WTC11 (cell line): Measurements from ENCODE around the gene NBEA. TPM values are rescaled to one million over a fixed set of nuclear protein-coding genes. Genes with fewer than 3 reads are reported as not detected.

Experiments
- ATAC-seq: fragments of 200-7000 bp; cut with Tn5 transposase; 2 replicates; pipeline ENCODE4 v1.10.0; 2021; ENCODE audit warnings: mild to moderate bottlenecking, moderate library complexity
- CTCF ChIA-PET: fragments of 300-600 bp; sonication (Branson Sonifier 250); formaldehyde crosslinking; loops from one replicate; lab custom pipeline; 2021; ENCODE audit warnings: antibody characterized with exemption; lab: Charles Lee
- POLR2A ChIA-PET: fragments of 350-600 bp; sonication (Branson Sonifier 250); formaldehyde crosslinking; loops from one replicate; lab custom pipeline; 2021; ENCODE audit warnings: antibody characterized with exemption; lab: Charles Lee
- DNase-seq: peaks from one replicate; pipeline ENCODE4 v3.0.0; 2021; ENCODE audit warnings: low spot score
- H3K27ac Mint-ChIP-seq: 2 replicates; pipeline ENCODE4 v1.8.0; 2021; ENCODE audit warnings: mixed read lengths
- H3K27me3 Mint-ChIP-seq: 2 replicates; pipeline ENCODE4 v1.8.0; 2021; ENCODE audit warnings: low read depth, mild to moderate bottlenecking, moderate library complexity, mixed read lengths
- H3K36me3 Mint-ChIP-seq: 2 replicates; pipeline ENCODE4 v1.8.0; 2021; ENCODE audit warnings: mixed read lengths
- H3K4me1 Mint-ChIP-seq: 2 replicates; pipeline ENCODE4 v1.8.0; 2022; ENCODE audit warnings: mixed read lengths
- H3K4me3 Mint-ChIP-seq: 2 replicates; pipeline ENCODE4 v1.8.0; 2021; ENCODE audit warnings: mild to moderate bottlenecking, moderate library complexity, mixed read lengths
- H3K9me3 Mint-ChIP-seq: 2 replicates; pipeline ENCODE4 v1.8.0; 2021; ENCODE audit warnings: mixed read lengths
- ATF1 ChIP-seq: sonication (generic); formaldehyde crosslinking; IDR thresholded peaks from 2 replicates; pipeline ENCODE4 v1.8.1; 2023; ENCODE audit warnings: mild to moderate bottlenecking, moderate library complexity, missing genetic modification reagents
- ATF2 ChIP-seq: sonication (generic); formaldehyde crosslinking; IDR thresholded peaks from 2 replicates; pipeline ENCODE4 v1.8.1; 2022; ENCODE audit warnings: low read depth, missing genetic modification reagents, borderline replicate concordance
- HMGXB4 ChIP-seq: sonication (generic); formaldehyde crosslinking; IDR thresholded peaks from 2 replicates; pipeline ENCODE4 v1.8.1; 2023; ENCODE audit warnings: mild to moderate bottlenecking, moderate library complexity, missing genetic modification reagents
- IRF1 ChIP-seq: sonication (generic); formaldehyde crosslinking; IDR thresholded peaks from 2 replicates; pipeline ENCODE4 v1.8.0; 2023; ENCODE audit warnings: missing genetic modification reagents
- MYBL2 ChIP-seq: sonication (generic); formaldehyde crosslinking; IDR thresholded peaks from 2 replicates; pipeline ENCODE4 v1.8.1; 2023; ENCODE audit warnings: mild to moderate bottlenecking, moderate library complexity, missing genetic modification reagents
- NFATC4 ChIP-seq: fragments of 250-450 bp; sonication (Bioruptor Pico); IDR thresholded peaks from 2 replicates; pipeline ENCODE4 v1.9.0; 2021; ENCODE audit warnings: mild to moderate bottlenecking
- OVOL2 ChIP-seq: fragments of 250-450 bp; sonication (Bioruptor Pico); IDR thresholded peaks from 2 replicates; pipeline ENCODE4 v1.9.0; 2021; ENCODE audit warnings: mild to moderate bottlenecking, borderline replicate concordance
- PREB ChIP-seq: sonication (generic); formaldehyde crosslinking; IDR thresholded peaks from 2 replicates; pipeline ENCODE4 v1.8.1; 2022; ENCODE audit warnings: mild to moderate bottlenecking, missing genetic modification reagents, moderate library complexity, borderline replicate concordance
- RORB ChIP-seq: fragments of 250-450 bp; sonication (Bioruptor Pico); IDR thresholded peaks from 2 replicates; pipeline ENCODE4 v1.9.0; 2021; ENCODE audit warnings: mild to moderate bottlenecking
- TEAD4 ChIP-seq: sonication (generic); formaldehyde crosslinking; IDR thresholded peaks from 2 replicates; pipeline ENCODE4 v1.8.0; 2022; ENCODE audit warnings: mild to moderate bottlenecking, missing genetic modification reagents
- TP53 ChIP-seq: sonication (generic); formaldehyde crosslinking; IDR thresholded peaks from 2 replicates; pipeline ENCODE4 v1.8.1; 2023; ENCODE audit warnings: mild to moderate bottlenecking, missing genetic modification reagents
- ZBTB21 ChIP-seq: sonication (generic); formaldehyde crosslinking; IDR thresholded peaks from 2 replicates; pipeline ENCODE4 v1.8.1; 2023; ENCODE audit warnings: mild to moderate bottlenecking, missing genetic modification reagents, borderline replicate concordance
- ZBTB43 ChIP-seq: sonication (generic); formaldehyde crosslinking; IDR thresholded peaks from 2 replicates; pipeline ENCODE4 v1.8.1; 2023; ENCODE audit warnings: mild to moderate bottlenecking, missing genetic modification reagents
- ZNF121 ChIP-seq: sonication (generic); formaldehyde crosslinking; IDR thresholded peaks from 2 replicates; pipeline ENCODE4 v1.8.0; 2023; ENCODE audit warnings: missing genetic modification reagents
- ZNF138 ChIP-seq: sonication (generic); formaldehyde crosslinking; conservative IDR thresholded peaks from 2 replicates; pipeline ENCODE4 v1.8.1; 2022; ENCODE audit warnings: mild to moderate bottlenecking, moderate library complexity, missing genetic modification reagents
- ZNF232 ChIP-seq: sonication (generic); formaldehyde crosslinking; IDR thresholded peaks from 2 replicates; pipeline ENCODE4 v1.8.0; 2022; ENCODE audit warnings: mild to moderate bottlenecking, missing genetic modification reagents
- ZNF396 ChIP-seq: fragments of 250-450 bp; sonication (Bioruptor Pico); IDR thresholded peaks from 2 replicates; pipeline ENCODE4 v1.8.0; 2021; ENCODE audit warnings: mild to moderate bottlenecking, moderate library complexity, borderline replicate concordance
- ZNF423 ChIP-seq: fragments of 250-450 bp; sonication (Bioruptor Pico); IDR thresholded peaks from 2 replicates; pipeline ENCODE4 v2.1.2; 2022; ENCODE audit warnings: mild to moderate bottlenecking, moderate library complexity
- ZNF512 ChIP-seq: sonication (generic); formaldehyde crosslinking; IDR thresholded peaks from 2 replicates; pipeline ENCODE4 v1.8.1; 2022; ENCODE audit warnings: missing genetic modification reagents, borderline replicate concordance
- total RNA-seq: library from RNA; stranded (reverse); gene quantifications from 3 replicates; pipeline ENCODE4 v1.2.3, GENCODE V29; 2021
- TF ChIP-seq, protein P1 (sequence below): sonication (generic); formaldehyde crosslinking; IDR thresholded peaks from 2 replicates; pipeline ENCODE4 v1.8.1; 2023; ENCODE audit warnings: mild to moderate bottlenecking, missing genetic modification reagents
- TF ChIP-seq, protein P2 (sequence below): sonication (generic); formaldehyde crosslinking; IDR thresholded peaks from 2 replicates; pipeline ENCODE4 v1.8.0; 2022; ENCODE audit warnings: mild to moderate bottlenecking, missing genetic modification reagents

Gene NBEA
- total RNA-seq, 1 experiment from 2014 or later = 20.9 TPM

DNA sequence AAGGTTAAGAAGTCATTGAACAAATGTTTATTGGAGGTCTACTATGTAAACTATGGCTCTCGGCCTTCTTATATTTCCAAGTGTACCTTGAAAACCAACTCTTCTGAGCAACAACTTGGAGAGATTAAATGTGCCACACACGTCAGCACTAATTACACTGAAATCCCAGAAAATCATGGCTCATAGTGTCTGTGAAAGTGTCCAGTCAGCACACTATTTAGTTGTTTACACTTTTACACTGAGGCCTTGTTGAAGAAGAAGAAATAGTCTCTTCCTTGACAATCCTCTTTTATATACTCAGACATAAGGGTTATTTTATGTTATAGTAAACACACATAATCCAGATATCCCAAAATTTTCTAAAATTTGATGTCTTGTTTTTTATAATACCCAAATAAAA is 30.9 kb upstream of the NBEA start (continued):
- TF ChIP-seq ATF2 (CRISPR knock-in tag) = no peak
- no peak for TF ChIP-seq ZNF232 (CRISPR knock-in tag)
- no peak for TF ChIP-seq OVOL2
- TF ChIP-seq, protein P1, sequence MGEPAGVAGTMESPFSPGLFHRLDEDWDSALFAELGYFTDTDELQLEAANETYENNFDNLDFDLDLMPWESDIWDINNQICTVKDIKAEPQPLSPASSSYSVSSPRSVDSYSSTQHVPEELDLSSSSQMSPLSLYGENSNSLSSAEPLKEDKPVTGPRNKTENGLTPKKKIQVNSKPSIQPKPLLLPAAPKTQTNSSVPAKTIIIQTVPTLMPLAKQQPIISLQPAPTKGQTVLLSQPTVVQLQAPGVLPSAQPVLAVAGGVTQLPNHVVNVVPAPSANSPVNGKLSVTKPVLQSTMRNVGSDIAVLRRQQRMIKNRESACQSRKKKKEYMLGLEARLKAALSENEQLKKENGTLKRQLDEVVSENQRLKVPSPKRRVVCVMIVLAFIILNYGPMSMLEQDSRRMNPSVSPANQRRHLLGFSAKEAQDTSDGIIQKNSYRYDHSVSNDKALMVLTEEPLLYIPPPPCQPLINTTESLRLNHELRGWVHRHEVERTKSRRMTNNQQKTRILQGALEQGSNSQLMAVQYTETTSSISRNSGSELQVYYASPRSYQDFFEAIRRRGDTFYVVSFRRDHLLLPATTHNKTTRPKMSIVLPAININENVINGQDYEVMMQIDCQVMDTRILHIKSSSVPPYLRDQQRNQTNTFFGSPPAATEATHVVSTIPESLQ = no peak
- TF ChIP-seq, all 79 proteins: peak for 0

DNA sequence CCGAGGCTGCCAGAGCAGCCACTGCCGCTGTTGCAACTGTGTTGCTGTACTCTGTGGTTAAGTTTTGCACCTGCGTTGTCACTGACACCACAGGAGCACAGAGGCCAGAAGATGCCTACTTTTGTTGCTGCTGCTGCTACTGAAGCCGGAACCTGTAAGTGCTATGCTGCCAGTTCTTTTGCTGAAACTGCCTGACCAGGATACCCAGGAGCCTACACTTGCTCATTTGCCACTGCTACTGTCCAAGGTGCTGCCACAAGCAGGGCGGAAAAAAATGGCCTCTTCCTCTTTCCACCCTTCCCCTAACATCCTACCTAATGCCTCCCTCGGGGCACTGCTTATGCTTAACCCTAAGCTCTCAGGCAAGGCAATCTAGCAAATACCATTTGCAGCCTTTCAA is 29.0 kb upstream of the NBEA start:
- Mint-ChIP-seq H3K27ac (peak overlapping the region; percentile 65; the same call in 1 of the 2 replicates), H3K4me3 (no peak overlapping the region), H3K27me3 (no peaks in the 10 kb centered on the region; the same call in 1 of the 2 replicates), H3K36me3 (no peaks in the 10 kb centered on the region; the same call in 1 of the 2 replicates)
- ATAC-seq (peak; percentile 84), DNase-seq (peak; percentile 34)
- TF ChIP-seq ZNF121 (CRISPR knock-in tag) (no peak), ZBTB21 (CRISPR knock-in tag) (0 out of 2 replicates have a peak, but pooled peaks have one; percentile 29), RORB (CRISPR knock-in tag) (no peak), ATF1 (CRISPR knock-in tag) (no peak), PREB (CRISPR knock-in tag) (no peak), MYBL2 (CRISPR knock-in tag) (no peak), HMGXB4 (CRISPR knock-in tag) (no peak), ZNF512 (CRISPR knock-in tag) (no peak), IRF1 (peak; percentile 71; the same call in 1 of the 2 replicates), ZBTB43 (CRISPR knock-in tag) (0 out of 2 replicates have a peak, but pooled peaks have one; percentile 30), ZNF138 (CRISPR knock-in tag) (0 out of 2 replicates have a peak, but pooled peaks have one; percentile 30), TP53 (CRISPR knock-in tag) (no peak), NFATC4 (no peak), TEAD4 (CRISPR knock-in tag) (no peak), ZNF396 (CRISPR knock-in tag) (no peak), ZNF423 (CRISPR knock-in tag) (no peak)
- TF ChIP-seq, protein P2, sequence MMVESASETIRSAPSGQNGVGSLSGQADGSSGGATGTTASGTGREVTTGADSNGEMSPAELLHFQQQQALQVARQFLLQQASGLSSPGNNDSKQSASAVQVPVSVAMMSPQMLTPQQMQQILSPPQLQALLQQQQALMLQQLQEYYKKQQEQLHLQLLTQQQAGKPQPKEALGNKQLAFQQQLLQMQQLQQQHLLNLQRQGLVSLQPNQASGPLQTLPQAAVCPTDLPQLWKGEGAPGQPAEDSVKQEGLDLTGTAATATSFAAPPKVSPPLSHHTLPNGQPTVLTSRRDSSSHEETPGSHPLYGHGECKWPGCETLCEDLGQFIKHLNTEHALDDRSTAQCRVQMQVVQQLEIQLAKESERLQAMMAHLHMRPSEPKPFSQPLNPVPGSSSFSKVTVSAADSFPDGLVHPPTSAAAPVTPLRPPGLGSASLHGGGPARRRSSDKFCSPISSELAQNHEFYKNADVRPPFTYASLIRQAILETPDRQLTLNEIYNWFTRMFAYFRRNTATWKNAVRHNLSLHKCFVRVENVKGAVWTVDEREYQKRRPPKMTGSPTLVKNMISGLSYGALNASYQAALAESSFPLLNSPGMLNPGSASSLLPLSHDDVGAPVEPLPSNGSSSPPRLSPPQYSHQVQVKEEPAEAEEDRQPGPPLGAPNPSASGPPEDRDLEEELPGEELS (CRISPR knock-in tag) = 0 out of 2 replicates have a peak, but pooled peaks have one; percentile 58
- TF ChIP-seq, all 79 proteins: peak for 5
- Mint-ChIP-seq H3K4me1 (peaks cover 66% of the 10 kb centered on the region), H3K9me3 (0 out of 2 replicates have a peak, but pooled peaks cover 3% of the 10 kb centered on the region)
- ChIA-PET CTCF (no interaction called here), POLR2A (no interaction called here)
